ENCODE results near the gene FAM168A.

Gene FAM168A

DNA sequence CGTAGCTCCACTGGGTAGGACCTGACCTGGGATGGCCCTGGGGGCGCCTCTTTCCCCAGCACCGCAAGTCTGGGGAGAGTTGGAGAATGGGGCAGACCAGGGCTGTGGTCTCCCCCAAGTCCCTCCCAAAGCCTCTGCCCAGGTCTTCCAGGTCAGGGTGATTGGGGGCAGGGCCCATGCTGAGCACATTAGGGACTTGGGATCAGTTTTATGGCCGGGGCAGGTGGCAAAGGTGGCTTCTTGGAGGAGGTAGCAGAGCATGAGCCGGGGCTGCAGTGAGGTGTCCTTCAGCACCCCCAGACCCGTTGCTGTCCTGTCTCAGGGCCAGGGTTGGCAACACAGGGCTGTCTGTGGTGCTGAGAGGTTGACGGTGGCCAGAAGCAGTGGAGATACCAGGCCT is 215.7 kb downstream of the FAM168A start:
- no peak for TF ChIP-seq CTCF (conservative IDR thresholded peaks at IDR 0.05; ENCODE audit: control insufficient read depth, insufficient read depth, low read depth, low read length)
- no peak overlapping the region for H3K4me3 ChIP-seq (ENCODE audit: control insufficient read depth, low read depth, low read length)
- no peak for DNase-seq (ENCODE audit: low read depth)

DNA sequence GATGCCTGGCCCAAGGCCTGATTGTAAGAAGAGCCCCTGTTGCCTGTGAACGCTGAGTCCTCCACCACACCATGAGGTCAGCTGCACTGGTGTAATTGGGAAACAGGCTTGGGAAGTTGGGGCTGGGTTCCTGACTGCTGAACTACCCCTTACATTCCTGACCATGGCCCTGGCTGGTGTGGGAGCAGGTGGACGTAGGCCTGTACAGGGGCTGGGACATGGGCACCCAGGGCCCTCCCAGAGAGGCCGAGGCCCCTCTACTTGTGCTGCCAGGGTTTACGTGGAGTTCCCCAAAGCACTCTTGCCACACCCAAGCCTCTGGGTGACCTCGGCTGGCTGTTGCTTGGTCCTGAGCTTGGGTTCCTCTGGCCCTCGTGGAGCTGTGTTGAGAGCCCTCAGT is 216.3 kb downstream of the FAM168A start:
- no peak overlapping the region for H3K4me3 ChIP-seq (ENCODE audit: control insufficient read depth, low read depth, low read length)
- no peak for TF ChIP-seq CTCF (conservative IDR thresholded peaks at IDR 0.05; ENCODE audit: control insufficient read depth, insufficient read depth, low read depth, low read length)
- no peak for DNase-seq (ENCODE audit: low read depth)

DNA sequence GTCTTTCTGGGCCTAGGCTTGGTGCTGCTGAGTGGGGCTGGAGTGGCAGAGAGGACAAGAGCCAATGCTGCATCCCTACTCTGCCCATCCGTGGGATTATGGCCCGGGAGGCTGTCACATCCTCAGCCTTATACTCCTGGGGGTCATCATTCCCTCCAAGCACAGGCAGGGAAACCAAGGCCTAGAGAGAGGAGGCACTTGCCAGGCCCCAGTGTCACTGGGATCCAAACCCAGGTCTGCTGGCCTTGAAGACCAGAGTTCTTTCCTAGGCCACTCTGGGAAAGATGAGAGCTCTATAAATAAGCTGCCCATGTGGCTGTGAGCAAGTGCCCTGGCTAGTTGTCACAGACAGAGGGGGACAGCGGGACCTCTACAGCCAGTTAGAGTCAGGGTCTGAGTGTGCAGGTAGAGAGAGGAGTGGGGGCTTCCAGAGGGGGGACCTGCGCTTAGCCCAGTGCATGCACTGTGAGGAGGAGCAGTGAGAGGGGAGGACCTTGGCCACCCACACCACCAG is 217.0 kb downstream of the FAM168A start:
- H3K4me3 ChIP-seq (ENCODE audit: control insufficient read depth, low read depth, low read length), result no peak overlapping the region
- TF ChIP-seq CTCF (conservative IDR thresholded peaks at IDR 0.05; ENCODE audit: control insufficient read depth, insufficient read depth, low read depth, low read length), result no peak
- no peak for DNase-seq (ENCODE audit: low read depth)

- DNase-seq (ENCODE audit: low read depth), result no peak
- no peak overlapping the region for H3K4me3 ChIP-seq (ENCODE audit: control insufficient read depth, low read depth, low read length)
Measured at GRCh38 chr11:73380331-73380730, 217.6 kb downstream of the FAM168A start.

GRCh38 chr11:73379189-73379880 is 218.6 kb downstream of the FAM168A start:
- no peak overlapping the region for H3K4me3 ChIP-seq (ENCODE audit: control insufficient read depth, low read depth, low read length)
- DNase-seq (ENCODE audit: low read depth), result no peak
- no peak for TF ChIP-seq CTCF (conservative IDR thresholded peaks at IDR 0.05; ENCODE audit: control insufficient read depth, insufficient read depth, low read depth, low read length)

More at GRCh38 chr11:73380331-73380730, 217.6 kb downstream of the FAM168A start:
- no peak for TF ChIP-seq CTCF (conservative IDR thresholded peaks at IDR 0.05; ENCODE audit: control insufficient read depth, insufficient read depth, low read depth, low read length)

- peak; percentile 78 for DNase-seq (ENCODE audit: low read depth)
- peak overlapping the region; percentile 70 for H3K4me3 ChIP-seq (ENCODE audit: control insufficient read depth, low read depth, low read length)
- TF ChIP-seq CTCF (conservative IDR thresholded peaks at IDR 0.05; ENCODE audit: control insufficient read depth, insufficient read depth, low read depth, low read length), result no peak
Measured at GRCh38 chr11:73376803-73377629, 220.9 kb downstream of the FAM168A start.
